ENCODE measurements around the gene CRY2. TPM values are rescaled to one million over a fixed set of nuclear protein-coding genes. Genes with fewer than 3 reads are reported as not detected.
A peak's percentile ranks its signal among the peaks of the same experiment; 100 is the strongest.

The CRY2 gene
- total and polyA plus RNA-seq, 2 of the 13 experiments (the other 11 are each of a cell fraction or from before 2014, with no cell fraction given) = 10.1 to 12.2 TPM

DNA sequence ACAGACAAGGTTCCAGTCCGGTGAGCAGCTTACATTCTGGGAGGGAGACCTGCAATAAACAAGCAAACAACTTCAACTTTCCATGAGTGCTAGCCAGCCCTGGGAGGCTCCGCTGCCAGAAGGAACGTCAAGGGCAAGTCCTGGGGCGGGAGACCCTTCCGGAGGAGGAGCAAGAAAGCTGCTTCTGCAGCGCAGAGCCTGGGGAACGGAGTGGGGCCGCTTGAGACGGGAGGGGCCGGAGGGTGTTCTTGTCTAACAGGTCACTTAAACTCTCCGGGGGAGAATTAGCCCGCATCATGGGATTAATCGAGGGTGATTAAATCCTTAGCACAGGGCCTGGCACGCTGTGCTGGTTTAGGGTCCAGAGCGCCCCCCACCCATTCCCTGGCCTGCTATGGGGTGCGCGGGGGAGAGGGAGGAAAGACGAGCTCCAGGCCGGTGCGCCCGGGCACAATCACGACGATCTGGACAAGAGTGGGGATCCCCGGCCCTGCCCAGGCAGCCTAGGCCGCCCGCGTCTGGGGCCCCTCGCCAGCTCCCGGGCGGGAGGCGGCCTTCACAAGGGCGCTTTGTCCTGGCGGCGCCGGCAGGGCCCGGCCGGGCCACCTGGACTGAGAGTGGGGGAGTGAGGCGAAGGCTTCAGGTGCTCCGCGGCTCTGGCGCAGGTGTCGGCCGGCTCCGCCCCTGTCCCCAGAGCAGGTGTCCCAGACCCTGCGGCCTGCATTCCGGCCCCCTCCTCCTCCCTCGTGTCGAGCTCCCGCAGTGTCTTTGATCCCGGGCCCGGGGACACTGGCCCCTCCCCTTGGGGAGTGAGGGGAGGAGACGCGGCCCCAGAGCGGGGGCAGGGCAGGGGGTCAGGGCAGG lies 74.5 kb downstream of the CRY2 start (continued):
- TF ChIP-seq ZKSCAN8 (CRISPR knock-in tag; IDR thresholded peaks at IDR 0.05; ENCODE audit: borderline replicate concordance) (no peak), MAZ (IDR thresholded peaks at IDR 0.05; ENCODE audit: borderline replicate concordance, low read depth, low read length) (no peak), MAZ (CRISPR knock-in tag; IDR thresholded peaks at IDR 0.05; ENCODE audit: low read depth) (peak; percentile 86), TARDBP (CRISPR knock-in tag; IDR thresholded peaks at IDR 0.05) (no peak), ZNF460 (CRISPR knock-in tag; IDR thresholded peaks at IDR 0.05; ENCODE audit: borderline replicate concordance) (peak; percentile 19; the same call in 1 of the 2 replicates), GTF3A (CRISPR knock-in tag; conservative IDR thresholded peaks at IDR 0.05) (0 out of 2 replicates have a peak, but pooled peaks have one; percentile 22), HOXA5 (CRISPR knock-in tag; IDR thresholded peaks at IDR 0.05) (peak; percentile 30; the same call in 1 of the 2 replicates), AKAP8 (CRISPR knock-in tag; IDR thresholded peaks at IDR 0.05) (0 out of 2 replicates have a peak, but pooled peaks have one; percentile 27), KMT2A (CRISPR knock-in tag; IDR thresholded peaks at IDR 0.05) (peak; percentile 52; the same call in 1 of the 2 replicates), YEATS2 (CRISPR knock-in tag; IDR thresholded peaks at IDR 0.05; ENCODE audit: borderline replicate concordance) (peak; percentile 47; the same call in 1 of the 2 replicates), ZNF20 (CRISPR knock-in tag; IDR thresholded peaks at IDR 0.05) (peak; percentile 56; the same call in 1 of the 2 replicates), BRD4 (CRISPR knock-in tag; IDR thresholded peaks at IDR 0.05) (peak; percentile 38; the same call in 1 of the 2 replicates)
- TF ChIP-seq, protein P1, sequence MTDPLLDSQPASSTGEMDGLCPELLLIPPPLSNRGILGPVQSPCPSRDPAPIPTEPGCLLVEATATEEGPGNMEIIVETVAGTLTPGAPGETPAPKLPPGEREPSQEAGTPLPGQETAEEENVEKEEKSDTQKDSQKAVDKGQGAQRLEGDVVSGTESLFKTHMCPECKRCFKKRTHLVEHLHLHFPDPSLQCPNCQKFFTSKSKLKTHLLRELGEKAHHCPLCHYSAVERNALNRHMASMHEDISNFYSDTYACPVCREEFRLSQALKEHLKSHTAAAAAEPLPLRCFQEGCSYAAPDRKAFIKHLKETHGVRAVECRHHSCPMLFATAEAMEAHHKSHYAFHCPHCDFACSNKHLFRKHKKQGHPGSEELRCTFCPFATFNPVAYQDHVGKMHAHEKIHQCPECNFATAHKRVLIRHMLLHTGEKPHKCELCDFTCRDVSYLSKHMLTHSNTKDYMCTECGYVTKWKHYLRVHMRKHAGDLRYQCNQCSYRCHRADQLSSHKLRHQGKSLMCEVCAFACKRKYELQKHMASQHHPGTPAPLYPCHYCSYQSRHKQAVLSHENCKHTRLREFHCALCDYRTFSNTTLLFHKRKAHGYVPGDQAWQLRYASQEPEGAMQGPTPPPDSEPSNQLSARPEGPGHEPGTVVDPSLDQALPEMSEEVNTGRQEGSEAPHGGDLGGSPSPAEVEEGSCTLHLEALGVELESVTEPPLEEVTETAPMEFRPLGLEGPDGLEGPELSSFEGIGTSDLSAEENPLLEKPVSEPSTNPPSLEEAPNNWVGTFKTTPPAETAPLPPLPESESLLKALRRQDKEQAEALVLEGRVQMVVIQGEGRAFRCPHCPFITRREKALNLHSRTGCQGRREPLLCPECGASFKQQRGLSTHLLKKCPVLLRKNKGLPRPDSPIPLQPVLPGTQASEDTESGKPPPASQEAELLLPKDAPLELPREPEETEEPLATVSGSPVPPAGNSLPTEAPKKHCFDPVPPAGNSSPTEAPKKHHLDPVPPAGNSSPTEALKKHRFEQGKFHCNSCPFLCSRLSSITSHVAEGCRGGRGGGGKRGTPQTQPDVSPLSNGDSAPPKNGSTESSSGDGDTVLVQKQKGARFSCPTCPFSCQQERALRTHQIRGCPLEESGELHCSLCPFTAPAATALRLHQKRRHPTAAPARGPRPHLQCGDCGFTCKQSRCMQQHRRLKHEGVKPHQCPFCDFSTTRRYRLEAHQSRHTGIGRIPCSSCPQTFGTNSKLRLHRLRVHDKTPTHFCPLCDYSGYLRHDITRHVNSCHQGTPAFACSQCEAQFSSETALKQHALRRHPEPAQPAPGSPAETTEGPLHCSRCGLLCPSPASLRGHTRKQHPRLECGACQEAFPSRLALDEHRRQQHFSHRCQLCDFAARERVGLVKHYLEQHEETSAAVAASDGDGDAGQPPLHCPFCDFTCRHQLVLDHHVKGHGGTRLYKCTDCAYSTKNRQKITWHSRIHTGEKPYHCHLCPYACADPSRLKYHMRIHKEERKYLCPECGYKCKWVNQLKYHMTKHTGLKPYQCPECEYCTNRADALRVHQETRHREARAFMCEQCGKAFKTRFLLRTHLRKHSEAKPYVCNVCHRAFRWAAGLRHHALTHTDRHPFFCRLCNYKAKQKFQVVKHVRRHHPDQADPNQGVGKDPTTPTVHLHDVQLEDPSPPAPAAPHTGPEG (CRISPR knock-in tag; IDR thresholded peaks at IDR 0.05) = 0 out of 2 replicates have a peak, but pooled peaks have one; percentile 34
- TF ChIP-seq, protein P2, sequence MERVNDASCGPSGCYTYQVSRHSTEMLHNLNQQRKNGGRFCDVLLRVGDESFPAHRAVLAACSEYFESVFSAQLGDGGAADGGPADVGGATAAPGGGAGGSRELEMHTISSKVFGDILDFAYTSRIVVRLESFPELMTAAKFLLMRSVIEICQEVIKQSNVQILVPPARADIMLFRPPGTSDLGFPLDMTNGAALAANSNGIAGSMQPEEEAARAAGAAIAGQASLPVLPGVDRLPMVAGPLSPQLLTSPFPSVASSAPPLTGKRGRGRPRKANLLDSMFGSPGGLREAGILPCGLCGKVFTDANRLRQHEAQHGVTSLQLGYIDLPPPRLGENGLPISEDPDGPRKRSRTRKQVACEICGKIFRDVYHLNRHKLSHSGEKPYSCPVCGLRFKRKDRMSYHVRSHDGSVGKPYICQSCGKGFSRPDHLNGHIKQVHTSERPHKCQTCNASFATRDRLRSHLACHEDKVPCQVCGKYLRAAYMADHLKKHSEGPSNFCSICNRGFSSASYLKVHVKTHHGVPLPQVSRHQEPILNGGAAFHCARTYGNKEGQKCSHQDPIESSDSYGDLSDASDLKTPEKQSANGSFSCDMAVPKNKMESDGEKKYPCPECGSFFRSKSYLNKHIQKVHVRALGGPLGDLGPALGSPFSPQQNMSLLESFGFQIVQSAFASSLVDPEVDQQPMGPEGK (CRISPR knock-in tag; IDR thresholded peaks at IDR 0.05) = peak; percentile 96
- TF ChIP-seq, protein P3, sequence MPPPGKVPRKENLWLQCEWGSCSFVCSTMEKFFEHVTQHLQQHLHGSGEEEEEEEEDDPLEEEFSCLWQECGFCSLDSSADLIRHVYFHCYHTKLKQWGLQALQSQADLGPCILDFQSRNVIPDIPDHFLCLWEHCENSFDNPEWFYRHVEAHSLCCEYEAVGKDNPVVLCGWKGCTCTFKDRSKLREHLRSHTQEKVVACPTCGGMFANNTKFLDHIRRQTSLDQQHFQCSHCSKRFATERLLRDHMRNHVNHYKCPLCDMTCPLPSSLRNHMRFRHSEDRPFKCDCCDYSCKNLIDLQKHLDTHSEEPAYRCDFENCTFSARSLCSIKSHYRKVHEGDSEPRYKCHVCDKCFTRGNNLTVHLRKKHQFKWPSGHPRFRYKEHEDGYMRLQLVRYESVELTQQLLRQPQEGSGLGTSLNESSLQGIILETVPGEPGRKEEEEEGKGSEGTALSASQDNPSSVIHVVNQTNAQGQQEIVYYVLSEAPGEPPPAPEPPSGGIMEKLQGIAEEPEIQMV (CRISPR knock-in tag; IDR thresholded peaks at IDR 0.05; ENCODE audit: low read depth) = peak; percentile 57; the same call in 1 of the 2 replicates

All from HepG2 (cell line).